SK-N-DZ (cell line): ENCODE data around the gene TMEFF1.

Source experiments
- DNase-seq: peaks from one replicate; pipeline ENCODE4 v3.0.0-alpha.2; 2015; ENCODE audit warnings: low spot score

Gene TMEFF1

GRCh38 chr9:100445903-100446549 is 26.9 kb upstream of the TMEFF1 start:
- no peak for DNase-seq

GRCh38 chr9:100447041-100447440 is 25.9 kb upstream of the TMEFF1 start:
- no peak for DNase-seq

- no peak for DNase-seq
Observed at GRCh38 chr9:100448266-100448665, 24.7 kb upstream of the TMEFF1 start.

- no peak for DNase-seq
Observed at GRCh38 chr9:100449420-100449819, 23.5 kb upstream of the TMEFF1 start.

- no peak for DNase-seq
Observed at GRCh38 chr9:100452894-100453293, 20.1 kb upstream of the TMEFF1 start.

GRCh38 chr9:100455470-100455869 is 17.5 kb upstream of the TMEFF1 start:
- no peak for DNase-seq

- no peak for DNase-seq
Observed at GRCh38 chr9:100457517-100457916, 15.4 kb upstream of the TMEFF1 start.

- DNase-seq: no peak
Observed at GRCh38 chr9:100459963-100460362, 13.0 kb upstream of the TMEFF1 start.

- DNase-seq: no peak
Observed at GRCh38 chr9:100465274-100465673, 7.7 kb upstream of the TMEFF1 start.

- no peak for DNase-seq
Observed at GRCh38 chr9:100465761-100466160, 7.2 kb upstream of the TMEFF1 start.

GRCh38 chr9:100466171-100466828 is 6.6 kb upstream of the TMEFF1 start:
- DNase-seq: no peak

- no peak for DNase-seq
Observed at GRCh38 chr9:100466829-100467221, 6.1 kb upstream of the TMEFF1 start.

- DNase-seq: no peak
Observed at GRCh38 chr9:100468041-100468440, 4.9 kb upstream of the TMEFF1 start.

GRCh38 chr9:100472268-100472667 is 681 bp upstream of the TMEFF1 start:
- no peak for DNase-seq

- DNase-seq: peak; percentile 21
Observed at GRCh38 chr9:100473276-100474081, 530 bp downstream of the TMEFF1 start.

GRCh38 chr9:100474082-100474923 is 1.4 kb downstream of the TMEFF1 start:
- peak; percentile 10 for DNase-seq

GRCh38 chr9:100474924-100475276 is 2.0 kb downstream of the TMEFF1 start:
- peak; percentile 15 for DNase-seq

- DNase-seq: no peak
Observed at GRCh38 chr9:100477241-100477640, 4.3 kb downstream of the TMEFF1 start.

GRCh38 chr9:100478192-100478591 is 5.2 kb downstream of the TMEFF1 start:
- DNase-seq: no peak

GRCh38 chr9:100479820-100480219 is 6.9 kb downstream of the TMEFF1 start:
- DNase-seq: no peak

- no peak for DNase-seq
Observed at GRCh38 chr9:100485196-100485595, 12.2 kb downstream of the TMEFF1 start.
